K562 (cell line): ENCODE data around the gene VAMP8. TPM values are rescaled to one million over a fixed set of nuclear protein-coding genes. Genes with fewer than 3 reads are reported as not detected.

Source experiments
- ASH1L ChIP-seq: fragments of 450-650 bp; IDR thresholded peaks from 2 replicates; pipeline ENCODE4 v1.6.1; 2018; ENCODE audit warnings: borderline replicate concordance, mild to moderate bottlenecking, low read depth; ENCODE audit not compliant: partially characterized antibody
- CBX3 ChIP-seq, 2 experiments: IDR thresholded peaks; 1 replicate in 1 of 2; 2 replicates in 1 of 2; pipeline ENCODE4 v1.6.1; 2012; ENCODE audit warnings: inconsistent platforms in 2 of 2, low read length in 2 of 2, borderline replicate concordance in 1 of 2, control low read depth in 1 of 2
- EZH2 ChIP-seq: IDR thresholded peaks from 2 replicates; pipeline ENCODE4 v1.6.1; 2012; ENCODE audit warnings: low read depth, mild to moderate bottlenecking, inconsistent platforms, low read length, borderline replicate concordance
- KLF1 ChIP-seq: fragments of 450-650 bp; IDR thresholded peaks from 2 replicates; pipeline ENCODE4 v1.6.1; 2016; ENCODE audit warnings: missing genetic modification characterization, missing compliant biosample characterization
- MCM5 ChIP-seq: fragments of 450-650 bp; IDR thresholded peaks from 2 replicates; pipeline ENCODE4 v1.6.1; 2016; ENCODE audit warnings: low read depth
- MEF2D ChIP-seq: conservative IDR thresholded peaks from 2 replicates; pipeline ENCODE4 v1.6.1; 2016; ENCODE audit warnings: low read depth, missing genetic modification characterization, missing compliant biosample characterization
- MYBL2 ChIP-seq, 2 experiments: fragments of 450-650 bp in 1 of 2; sonication (generic) in 1 of 2; formaldehyde crosslinking in 1 of 2; IDR thresholded peaks; 2 replicates each; pipeline versions ENCODE4 v1.6.1 to v1.8.1; 2017 to 2022; ENCODE audit warnings: borderline replicate concordance in 1 of 2, inconsistent platforms in 1 of 2, low read depth in 1 of 2, mild to moderate bottlenecking in 1 of 2, missing genetic modification reagents in 1 of 2, moderate library complexity in 1 of 2
- NR3C1 ChIP-seq: sonication (generic); formaldehyde crosslinking; IDR thresholded peaks from 2 replicates; pipeline ENCODE4 v1.8.1; 2022; ENCODE audit warnings: missing genetic modification reagents
- PRPF4 ChIP-seq: fragments of 200-400 bp; formaldehyde crosslinking; IDR thresholded peaks from one replicate; pipeline ENCODE4 v1.6.1; 2017; ENCODE audit warnings: low read length, low read depth, mild to moderate bottlenecking; ENCODE audit not compliant: insufficient read depth, poor library complexity, severe bottlenecking
- PTBP1 ChIP-seq: fragments of 200-400 bp; formaldehyde crosslinking; IDR thresholded peaks from 2 replicates; pipeline ENCODE4 v1.6.1; 2017; ENCODE audit warnings: low read depth, low read length
- SIN3B ChIP-seq: fragments of 450-650 bp; IDR thresholded peaks from 2 replicates; pipeline ENCODE4 v1.6.1; 2017; ENCODE audit warnings: low read depth, mild to moderate bottlenecking, moderate library complexity
- SMAD2 ChIP-seq: fragments of 150-350 bp; IDR thresholded peaks from 2 replicates; pipeline ENCODE4 v1.6.1; 2014; ENCODE audit warnings: low read depth, mild to moderate bottlenecking, low read length
- TRIM28 ChIP-seq: fragments of 450-650 bp; IDR thresholded peaks from 2 replicates; pipeline ENCODE4 v1.6.1; 2017
- ZBTB34 ChIP-seq: fragments of 250-450 bp; sonication (Bioruptor Pico); IDR thresholded peaks from 2 replicates; pipeline ENCODE4 v1.8.0; 2021; ENCODE audit warnings: mild to moderate bottlenecking, moderate library complexity
- ZBTB49 ChIP-seq: sonication (generic); formaldehyde crosslinking; IDR thresholded peaks from 2 replicates; pipeline ENCODE4 v1.8.0; 2022; ENCODE audit warnings: missing genetic modification reagents, mild to moderate bottlenecking, borderline replicate concordance
- ZKSCAN3 ChIP-seq: fragments of 250-450 bp; sonication (Bioruptor Pico); IDR thresholded peaks from 2 replicates; pipeline ENCODE4 v1.4.0; 2020
- ZMIZ1 ChIP-seq, 2 experiments: fragments of 150-350 bp in 1 of 2; IDR thresholded peaks; 2 replicates each; pipeline ENCODE4 v1.6.1; 2012 to 2016; ENCODE audit warnings: low read depth in 2 of 2, low read length in 2 of 2, mild to moderate bottlenecking in 1 of 2, moderate library complexity in 1 of 2
- ZNF277 ChIP-seq: fragments of 250-450 bp; sonication (Bioruptor Pico); IDR thresholded peaks from 2 replicates; pipeline ENCODE4 v1.8.0; 2022; ENCODE audit warnings: inconsistent platforms, mild to moderate bottlenecking, moderate library complexity, borderline replicate concordance
- ZNF785 ChIP-seq: fragments of 250-450 bp; sonication (Bioruptor Pico); IDR thresholded peaks from 2 replicates; pipeline ENCODE4 v1.4.0; 2020; ENCODE audit warnings: mild to moderate bottlenecking
- polyA plus RNA-seq, 8 experiments: library from polyadenylated mRNA; depleted of rRNA in 4 of 8; stranded (reverse) in 5 of 8; unstranded in 3 of 8; fragments of >200 nt; fragmentation: Nextera tagmentation in 2 of 8; fragmentation: Illumina TruSeq in 1 of 8; extraction: Ambion mirVana in 2 of 8; extraction: Trizol in 1 of 8; gene quantifications; 2 replicates each; pipeline versions ENCODE4 v1.2.1 to v1.2.3, GENCODE V29; 2011 to 2014; ENCODE audit warnings: inconsistent platforms in 1 of 8, missing spikeins in 1 of 8
- total RNA-seq, 7 experiments: library from RNA; depleted of rRNA in 6 of 7; stranded (reverse); fragments of >200 nt in 6 of 7; fragmentation: Illumina TruSeq in 2 of 7; extraction: Trizol in 2 of 7; gene quantifications; 2 replicates each; pipeline versions ENCODE4 v1.2.1 to v1.2.3, GENCODE V29; 2011 to 2021; ENCODE audit warnings: low replicate concordance in 1 of 7

The VAMP8 gene
- total and polyA plus RNA-seq, 9 of the 15 experiments (the other 6 are each of a cell fraction or from before 2014, with no cell fraction given) = 107 to 571 (median 248) TPM

- no peak for TF ChIP-seq ZBTB34 (CRISPR knock-in tag)
- no peak for TF ChIP-seq ZKSCAN3 (CRISPR knock-in tag)
- no peak for TF ChIP-seq SMAD2
- TF ChIP-seq ZMIZ1 (IDR thresholded peaks at IDR 0.05; ENCODE audit: low read depth in 2 of 2, low read length in 2 of 2) = no peak
- TF ChIP-seq MYBL2 (IDR thresholded peaks at IDR 0.05; ENCODE audit: low read depth) = no peak
- no peak; the same call in 1 of the 2 replicates for TF ChIP-seq MYBL2 (CRISPR knock-in tag; IDR thresholded peaks at IDR 0.05; ENCODE audit: borderline replicate concordance)
- no peak for TF ChIP-seq EZH2
- TF ChIP-seq ZNF277 = no peak
- TF ChIP-seq SIN3B = no peak
- TF ChIP-seq MEF2D (tag) = no peak
- no peak; a peak in 1 of 3 replicates for TF ChIP-seq CBX3 (IDR thresholded peaks at IDR 0.05; ENCODE audit: borderline replicate concordance in 1 of 2, low read length in 2 of 2)
- no peak for TF ChIP-seq NR3C1 (CRISPR knock-in tag)
- no peak for TF ChIP-seq MCM5
- no peak for TF ChIP-seq ZBTB49
- peak; percentile 97 for TF ChIP-seq PRPF4
- no peak for TF ChIP-seq ZNF785 (CRISPR knock-in tag)
- peak; percentile 54; the same call in 1 of the 2 replicates for TF ChIP-seq PTBP1
- no peak; the same call in 1 of the 2 replicates for TF ChIP-seq TRIM28
- no peak for TF ChIP-seq KLF1 (tag)
- no peak for TF ChIP-seq ASH1L
Measured at GRCh38 chr2:85539361-85540132, 37.8 kb upstream of the VAMP8 start (continued).
